Natural killer cell (primary cell): ENCODE results near the gene SH3BP4. TPM values are rescaled to one million over a fixed set of nuclear protein-coding genes. Genes with fewer than 3 reads are reported as not detected.

Source experiments
- ATAC-seq, 3 donors: fragments of 150-1000 bp in 2 of 3; fragments of 200-7000 bp in 1 of 3; cut with Tn5 transposase; 1 replicate in 1 of 3; 2 replicates in 2 of 3; pipeline ENCODE4 v1.10.0; 2021; ENCODE audit warnings: mild to moderate bottlenecking in 2 of 3, moderate library complexity in 2 of 3
- DNase-seq, 2 donors: peaks; one replicate each; pipeline versions ENCODE4 v3.0.0 to v3.0.0-alpha.2; 2013 to 2021; ENCODE audit warnings: mixed read lengths in 1 of 2
- H3K27ac ChIP-seq: one replicate; pipeline ENCODE4 v1.5.1; 2013; ENCODE audit warnings: mild to moderate bottlenecking, low read length
- H3K27me3 ChIP-seq: one replicate; pipeline ENCODE4 v1.6.1; 2013; ENCODE audit warnings: low read length; ENCODE audit not compliant: control insufficient read depth, insufficient read depth
- H3K36me3 ChIP-seq: one replicate; pipeline ENCODE4 v1.6.1; 2013; ENCODE audit warnings: low read length; ENCODE audit not compliant: control insufficient read depth, insufficient read depth
- H3K4me1 ChIP-seq: one replicate; pipeline ENCODE4 v1.6.1; 2013; ENCODE audit warnings: low read length; ENCODE audit not compliant: control insufficient read depth, insufficient read depth
- H3K4me3 ChIP-seq: one replicate; pipeline ENCODE4 v1.5.1; 2013; ENCODE audit warnings: low read length
- H3K9me3 ChIP-seq: one replicate; pipeline ENCODE4 v1.6.1; 2013; ENCODE audit warnings: low read length; ENCODE audit not compliant: control insufficient read depth, insufficient read depth
- H3K27ac Mint-ChIP-seq, 2 donors: one replicate each; pipeline ENCODE4 v1.8.0; 2022; ENCODE audit warnings: mild to moderate bottlenecking in 2 of 2, mixed read lengths in 2 of 2, moderate library complexity in 1 of 2
- H3K27me3 Mint-ChIP-seq, 2 donors: one replicate each; pipeline ENCODE4 v1.8.0; 2022; ENCODE audit warnings: low read depth in 2 of 2, mixed read lengths in 2 of 2
- H3K36me3 Mint-ChIP-seq: one replicate; pipeline ENCODE4 v1.8.0; 2022; ENCODE audit warnings: mixed read lengths
- H3K4me1 Mint-ChIP-seq, 2 donors: one replicate each; pipeline ENCODE4 v1.8.0; 2022; ENCODE audit warnings: mixed read lengths in 2 of 2
- H3K4me3 Mint-ChIP-seq: one replicate; pipeline ENCODE4 v1.8.0; 2022; ENCODE audit warnings: mild to moderate bottlenecking, moderate library complexity, mixed read lengths
- H3K9me3 Mint-ChIP-seq, 2 donors: one replicate each; pipeline ENCODE4 v1.8.0; 2022; ENCODE audit warnings: mixed read lengths in 2 of 2
- WGBS: methylation state at CpG from one replicate; pipeline ENCODE4 v1.1.7; 2013; ENCODE audit warnings: missing lambda C conversion rate; ENCODE audit not compliant: insufficient coverage; 5-methylcytosine and 5-hydroxymethylcytosine counted together
- intact Hi-C: fragments of 100-400 bp; cut with micrococcal nuclease; formaldehyde crosslinking; loops from one replicate; pipeline ENCODE4 v1.14.2; 2022
- total RNA-seq, 4 donors: library from RNA; stranded (reverse); fragments of 120-200 nt in 1 of 4; gene quantifications; one replicate each; pipeline versions ENCODE4 v1.2.3 to v1.2.4, GENCODE V29; 2013 to 2022
- TF ChIP-seq, protein P1 (sequence below): fragments of 200-600 bp; IDR thresholded peaks from one replicate; pipeline ENCODE4 v1.8.0; 2022; ENCODE audit warnings: antibody characterized with exemption

Gene SH3BP4
- total RNA-seq, 3 donors from 2014 or later (not counting 1 experiment from before 2014, with no cell fraction given): 0.39 to 2.6 (median 1.0) TPM

DNA sequence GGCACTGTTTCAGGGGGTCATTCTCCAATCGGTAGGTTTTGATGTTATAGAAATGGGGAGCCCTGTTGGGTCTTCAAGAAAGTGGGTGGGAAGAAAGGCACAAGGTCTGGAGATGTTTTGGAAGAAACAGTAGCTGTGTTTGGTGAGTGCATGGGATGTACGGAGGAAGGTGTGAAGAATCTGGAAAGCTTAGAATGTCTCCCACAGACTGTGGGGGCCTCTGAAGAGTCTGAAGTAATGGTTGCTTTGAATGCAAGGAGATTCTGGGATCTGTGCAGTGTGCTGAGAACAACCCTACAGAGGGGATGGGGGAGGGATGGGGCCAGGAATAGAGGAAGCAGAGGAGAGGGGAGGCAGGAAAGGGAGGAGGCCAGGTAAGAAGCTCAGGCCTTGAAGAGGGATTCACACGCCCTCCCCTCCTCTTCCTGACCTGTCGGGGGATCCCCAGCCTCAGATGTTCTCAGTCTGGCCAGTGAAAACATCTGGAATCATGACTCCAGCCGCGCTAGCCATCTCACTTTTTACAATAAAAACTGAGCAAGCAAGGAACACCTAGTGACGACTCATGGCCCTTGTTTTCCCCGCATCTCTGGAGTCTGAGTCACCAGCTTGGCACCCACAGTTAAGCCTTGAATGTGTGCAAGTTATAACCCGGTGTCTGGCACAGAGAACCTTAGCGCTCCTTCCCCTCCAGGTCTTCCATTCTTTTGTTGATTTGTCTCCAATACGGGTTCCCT is 74.2 kb downstream of the SH3BP4 start:
- no peaks in the 10 kb centered on the region for H3K27me3 Mint-ChIP-seq
- no peak overlapping the region for H3K4me3 Mint-ChIP-seq
- intact Hi-C loops: no loop called here
- H3K4me3 ChIP-seq: no peak overlapping the region
- no peaks in the 10 kb centered on the region for H3K27me3 ChIP-seq
- H3K4me1 Mint-ChIP-seq: no peaks in the 10 kb centered on the region
- TF ChIP-seq, protein P1, sequence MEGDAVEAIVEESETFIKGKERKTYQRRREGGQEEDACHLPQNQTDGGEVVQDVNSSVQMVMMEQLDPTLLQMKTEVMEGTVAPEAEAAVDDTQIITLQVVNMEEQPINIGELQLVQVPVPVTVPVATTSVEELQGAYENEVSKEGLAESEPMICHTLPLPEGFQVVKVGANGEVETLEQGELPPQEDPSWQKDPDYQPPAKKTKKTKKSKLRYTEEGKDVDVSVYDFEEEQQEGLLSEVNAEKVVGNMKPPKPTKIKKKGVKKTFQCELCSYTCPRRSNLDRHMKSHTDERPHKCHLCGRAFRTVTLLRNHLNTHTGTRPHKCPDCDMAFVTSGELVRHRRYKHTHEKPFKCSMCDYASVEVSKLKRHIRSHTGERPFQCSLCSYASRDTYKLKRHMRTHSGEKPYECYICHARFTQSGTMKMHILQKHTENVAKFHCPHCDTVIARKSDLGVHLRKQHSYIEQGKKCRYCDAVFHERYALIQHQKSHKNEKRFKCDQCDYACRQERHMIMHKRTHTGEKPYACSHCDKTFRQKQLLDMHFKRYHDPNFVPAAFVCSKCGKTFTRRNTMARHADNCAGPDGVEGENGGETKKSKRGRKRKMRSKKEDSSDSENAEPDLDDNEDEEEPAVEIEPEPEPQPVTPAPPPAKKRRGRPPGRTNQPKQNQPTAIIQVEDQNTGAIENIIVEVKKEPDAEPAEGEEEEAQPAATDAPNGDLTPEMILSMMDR: no peak
- no peaks in the 10 kb centered on the region for H3K36me3 ChIP-seq
- 88% methylated on average over 11 of the region's 11 CpGs for WGBS
- H3K9me3 ChIP-seq: no peaks in the 10 kb centered on the region
- no peaks in the 10 kb centered on the region for H3K9me3 Mint-ChIP-seq
- no peaks in the 10 kb centered on the region for H3K4me1 ChIP-seq
- ATAC-seq (no peak), DNase-seq (no peak)
- no peak overlapping the region for H3K27ac ChIP-seq
- no peaks in the 10 kb centered on the region for H3K36me3 Mint-ChIP-seq
- no peak overlapping the region for H3K27ac Mint-ChIP-seq

GRCh38 chr2:235026649-235027557 is 75.1 kb downstream of the SH3BP4 start:
- Mint-ChIP-seq H3K36me3 (no peaks in the 10 kb centered on the region), H3K4me3 (no peak overlapping the region), H3K27me3 (no peaks in the 10 kb centered on the region), H3K4me1 (no peaks in the 10 kb centered on the region), H3K27ac (no peak overlapping the region), H3K9me3 (no peaks in the 10 kb centered on the region)
- H3K9me3 ChIP-seq: no peaks in the 10 kb centered on the region
- H3K4me1 ChIP-seq: no peaks in the 10 kb centered on the region
- TF ChIP-seq, protein P1: no peak
- no peaks in the 10 kb centered on the region for H3K27me3 ChIP-seq
- H3K4me3 ChIP-seq: no peak overlapping the region
- no peak overlapping the region for H3K27ac ChIP-seq
- DNase-seq (no peak), ATAC-seq (no peak)
- WGBS: 91% methylated on average over 31 of the region's 33 CpGs
- H3K36me3 ChIP-seq: no peaks in the 10 kb centered on the region
- intact Hi-C loops: no loop called here

DNA sequence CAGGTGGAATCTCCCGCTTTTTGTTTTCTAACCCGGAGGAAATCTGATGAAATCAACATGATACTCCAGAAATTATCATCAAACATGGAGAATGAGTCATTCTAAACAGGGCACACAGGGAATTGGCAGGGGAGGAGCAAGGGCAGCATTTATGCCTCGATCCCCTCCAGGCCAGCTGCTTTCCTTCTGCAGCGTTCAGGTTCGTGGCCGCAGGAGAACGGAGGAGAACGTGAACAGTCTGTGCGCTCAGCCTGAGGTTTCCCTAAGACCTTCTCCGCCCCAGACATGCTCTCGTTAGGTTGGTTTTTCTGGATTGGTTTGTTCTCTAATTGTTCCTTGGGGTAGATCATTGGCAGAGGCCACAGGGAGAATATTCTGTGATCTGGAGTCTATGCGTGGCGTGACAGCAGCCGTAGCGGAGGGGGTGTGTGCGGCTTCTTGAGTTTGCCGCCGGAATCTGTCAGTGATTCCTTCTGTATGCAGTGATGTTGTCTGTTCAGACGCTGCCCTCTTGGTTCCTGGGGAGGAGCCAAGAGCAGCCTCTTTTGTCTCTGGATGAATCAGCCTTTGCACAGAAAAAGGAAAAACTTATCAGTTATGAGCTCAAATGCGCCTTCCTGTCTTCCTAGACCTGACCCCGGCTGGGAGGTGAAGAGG is 75.9 kb downstream of the SH3BP4 start:
- no peak for ATAC-seq
- no peak overlapping the region for H3K4me3 ChIP-seq
- H3K4me1 Mint-ChIP-seq: no peaks in the 10 kb centered on the region
- H3K27me3 ChIP-seq: no peaks in the 10 kb centered on the region
- H3K36me3 ChIP-seq: no peaks in the 10 kb centered on the region
- no peak for DNase-seq
- H3K4me1 ChIP-seq: no peaks in the 10 kb centered on the region
- H3K4me3 Mint-ChIP-seq: no peak overlapping the region
- intact Hi-C loops: no loop called here
- TF ChIP-seq, protein P1: no peak
- no peaks in the 10 kb centered on the region for H3K9me3 Mint-ChIP-seq
- H3K27me3 Mint-ChIP-seq: no peaks in the 10 kb centered on the region
- H3K27ac Mint-ChIP-seq: no peak overlapping the region
- H3K36me3 Mint-ChIP-seq: no peaks in the 10 kb centered on the region
- 91% methylated on average over 21 of the region's 21 CpGs for WGBS
- no peaks in the 10 kb centered on the region for H3K9me3 ChIP-seq
- no peak overlapping the region for H3K27ac ChIP-seq
